Measurements from ENCODE around the gene FBXL14.
"Not testable (repeated sequence)": the region's sequence is repeated elsewhere in the genome, so short reads cannot be mapped to it uniquely, and the experiment has no call there.

The FBXL14 gene

GRCh38 chr12:1619587-1619986, 25.2 kb upstream of the FBXL14 start:
- no peak for DNase-seq

GRCh38 chr12:1619159-1619558, 24.8 kb upstream of the FBXL14 start:
- no peak for DNase-seq

GRCh38 chr12:1618489-1618888, 24.1 kb upstream of the FBXL14 start:
- no peak for DNase-seq

GRCh38 chr12:1616233-1617066, 22.1 kb upstream of the FBXL14 start:
- no peak for DNase-seq

- DNase-seq, result no peak
Measured at GRCh38 chr12:1614360-1614759, 20.0 kb upstream of the FBXL14 start.

GRCh38 chr12:1613860-1614259, 19.5 kb upstream of the FBXL14 start:
- no peak for DNase-seq

GRCh38 chr12:1611803-1612572, 17.6 kb upstream of the FBXL14 start:
- DNase-seq, result no peak

GRCh38 chr12:1610072-1610643, 15.8 kb upstream of the FBXL14 start:
- no peak for DNase-seq

GRCh38 chr12:1608713-1609119, 14.3 kb upstream of the FBXL14 start:
- no peak for DNase-seq

- no peak for DNase-seq
Measured at GRCh38 chr12:1607940-1608712, 13.7 kb upstream of the FBXL14 start.

- peak; percentile 71 to 74 for DNase-seq
Measured at GRCh38 chr12:1606021-1606622, 11.7 kb upstream of the FBXL14 start.

GRCh38 chr12:1605129-1606020, 11.0 kb upstream of the FBXL14 start:
- peak; percentile 35 to 49 for DNase-seq

GRCh38 chr12:1604464-1604863, 10.1 kb upstream of the FBXL14 start:
- no peak for DNase-seq

- DNase-seq, result no peak
Measured at GRCh38 chr12:1603269-1603993, 9.1 kb upstream of the FBXL14 start.

- not testable (repeated sequence) for DNase-seq
Measured at GRCh38 chr12:1602706-1603105, 8.3 kb upstream of the FBXL14 start.

- no peak for DNase-seq
Measured at GRCh38 chr12:1598757-1599156, 4.4 kb upstream of the FBXL14 start.

- DNase-seq, result no peak
Measured at GRCh38 chr12:1595690-1596347, 1.4 kb upstream of the FBXL14 start.

- no peak for DNase-seq
Measured at GRCh38 chr12:1595026-1595561, 713 bp upstream of the FBXL14 start.

- DNase-seq, result no peak
Measured at GRCh38 chr12:1594006-1594260, 448 bp downstream of the FBXL14 start.
